HG02970 (cell line): Measurements from ENCODE around the gene C6orf62.
"Not testable (repeated sequence)": the region's sequence is repeated elsewhere in the genome, so short reads cannot be mapped to it uniquely, and the experiment has no call there.

Experiments
- ATAC-seq: cut with Tn5 transposase; IDR thresholded peaks from one replicate; pipeline ENCODE4 v1.9.1; 2021; ENCODE audit warnings: mild to moderate bottlenecking, moderate library complexity, moderate number of reproducible peaks; ENCODE audit not compliant: unreplicated experiment, low FRiP score

C6orf62 gene

GRCh38 chr6:24668997-24669361 is 50.0 kb downstream of the C6orf62 start:
- ATAC-seq: no peak

DNA sequence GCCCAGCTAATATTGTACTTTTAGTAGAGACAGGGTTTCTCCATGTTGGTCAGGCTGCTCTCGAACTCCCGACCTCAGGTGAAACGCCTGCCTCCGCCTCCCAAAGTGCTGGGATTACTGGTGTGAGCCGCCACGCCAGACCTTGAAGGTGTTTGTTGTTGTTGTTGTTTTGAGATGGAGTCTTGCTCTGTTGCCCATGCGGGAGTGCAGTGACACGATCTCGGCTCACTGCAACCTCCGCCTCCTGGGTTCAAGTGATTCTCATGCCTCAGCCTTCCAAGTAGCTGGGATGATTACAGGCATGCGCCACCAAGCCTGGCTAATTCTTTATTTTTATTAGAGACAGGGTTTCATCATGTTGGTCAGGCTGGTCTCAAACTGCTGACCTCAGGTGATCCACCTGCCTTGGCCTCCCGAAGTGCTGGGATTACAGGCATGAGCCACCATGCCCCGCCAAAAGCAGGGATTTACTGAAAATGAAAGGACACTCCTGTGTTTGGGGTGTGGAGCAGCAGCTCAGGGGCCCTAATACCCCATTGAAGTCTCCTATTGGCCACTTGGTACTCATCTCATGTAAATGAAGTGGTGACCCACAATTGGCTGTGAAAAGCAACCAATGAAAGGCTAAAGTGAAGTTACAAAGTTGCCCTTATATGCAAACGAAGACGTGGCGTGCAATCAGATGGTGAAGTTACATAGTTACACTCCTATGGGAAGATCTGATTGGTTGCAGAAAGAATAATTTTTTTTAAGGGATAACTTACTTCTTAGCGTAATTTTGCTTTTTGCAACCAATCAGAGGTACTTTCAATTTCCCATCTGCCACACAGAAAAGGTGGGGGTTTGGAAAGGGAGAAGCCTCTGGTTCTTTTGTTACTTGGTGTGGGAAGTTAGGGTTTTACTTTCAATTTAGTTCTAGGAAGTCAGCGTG is 50.6 kb downstream of the C6orf62 start:
- not testable (repeated sequence) for ATAC-seq

GRCh38 chr6:24667378-24667803 is 51.6 kb downstream of the C6orf62 start:
- no peak for ATAC-seq

- peak; percentile 93 for ATAC-seq
Measured at GRCh38 chr6:24666641-24667377, 52.1 kb downstream of the C6orf62 start, which contains the start of the genes ACOT13 and TDP2. ACOT13 (plus strand) TSS chr6:24667077; CDS start chr6:24667264, 187 bp downstream. TDP2 (minus strand) TSS chr6:24666899; CDS start chr6:24666862, 37 bp downstream.

GRCh38 chr6:24666097-24666640 is 52.8 kb downstream of the C6orf62 start:
- peak; percentile 22 for ATAC-seq

GRCh38 chr6:24664046-24664987 is 54.6 kb downstream of the C6orf62 start:
- no peak for ATAC-seq

DNA sequence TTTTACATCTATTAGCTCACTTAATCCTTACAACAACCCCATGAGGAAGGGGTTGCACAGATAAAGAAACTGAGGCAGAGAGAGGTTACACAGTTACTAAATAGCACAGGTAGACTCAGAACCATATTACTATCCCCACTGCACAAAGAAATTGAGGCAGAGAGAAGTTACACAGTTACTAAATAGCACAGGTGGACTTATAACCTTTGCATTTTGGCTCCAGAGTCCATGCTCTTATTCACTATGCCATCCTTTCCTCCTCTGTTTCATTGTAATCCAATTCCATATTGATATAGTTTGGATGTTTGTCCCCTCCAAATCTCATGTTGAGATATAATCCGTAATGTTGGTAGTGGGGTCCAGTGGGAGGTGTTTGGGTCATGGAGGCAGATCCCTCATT is 55.8 kb downstream of the C6orf62 start:
- no peak for ATAC-seq

GRCh38 chr6:24662236-24662635 is 56.7 kb downstream of the C6orf62 start:
- ATAC-seq: no peak

GRCh38 chr6:24661759-24662158 is 57.2 kb downstream of the C6orf62 start:
- ATAC-seq: not testable (repeated sequence)

DNA sequence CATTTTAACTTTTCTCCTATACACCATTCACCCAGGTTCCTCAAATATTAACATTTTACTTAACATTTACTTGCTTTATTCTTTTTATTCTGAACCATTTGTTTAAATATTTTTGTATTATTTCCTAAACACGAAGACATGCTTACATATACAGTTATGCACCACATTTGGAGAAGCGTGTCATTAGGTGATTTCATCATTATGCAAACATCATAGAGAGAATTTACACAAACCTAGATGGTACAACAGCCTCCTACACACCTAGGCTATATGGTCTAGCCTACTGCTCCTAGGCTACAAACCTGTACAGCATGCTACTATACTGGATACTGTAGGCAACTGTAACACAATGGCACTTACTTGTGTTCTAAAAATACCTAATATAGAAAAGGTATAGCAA is 58.8 kb downstream of the C6orf62 start:
- ATAC-seq: no peak

DNA sequence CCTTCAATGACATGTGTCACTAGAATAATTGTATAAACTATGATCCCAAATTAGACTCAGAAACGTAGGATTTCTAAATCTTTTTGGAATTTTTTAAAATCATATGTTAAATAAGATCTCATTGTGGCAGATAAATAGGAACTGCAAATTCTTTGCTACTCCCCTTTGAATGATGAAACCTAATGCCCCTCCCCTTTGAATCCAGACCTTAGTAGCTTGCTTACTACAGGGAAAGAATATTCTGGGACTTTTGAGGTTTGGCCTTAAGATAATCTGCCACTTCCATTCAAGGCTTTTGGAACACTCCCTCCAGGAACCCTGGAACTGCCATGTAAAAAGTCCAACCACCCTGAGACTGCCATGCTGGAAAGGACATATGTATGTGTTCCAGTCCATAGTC is 59.4 kb downstream of the C6orf62 start:
- no peak for ATAC-seq

DNA sequence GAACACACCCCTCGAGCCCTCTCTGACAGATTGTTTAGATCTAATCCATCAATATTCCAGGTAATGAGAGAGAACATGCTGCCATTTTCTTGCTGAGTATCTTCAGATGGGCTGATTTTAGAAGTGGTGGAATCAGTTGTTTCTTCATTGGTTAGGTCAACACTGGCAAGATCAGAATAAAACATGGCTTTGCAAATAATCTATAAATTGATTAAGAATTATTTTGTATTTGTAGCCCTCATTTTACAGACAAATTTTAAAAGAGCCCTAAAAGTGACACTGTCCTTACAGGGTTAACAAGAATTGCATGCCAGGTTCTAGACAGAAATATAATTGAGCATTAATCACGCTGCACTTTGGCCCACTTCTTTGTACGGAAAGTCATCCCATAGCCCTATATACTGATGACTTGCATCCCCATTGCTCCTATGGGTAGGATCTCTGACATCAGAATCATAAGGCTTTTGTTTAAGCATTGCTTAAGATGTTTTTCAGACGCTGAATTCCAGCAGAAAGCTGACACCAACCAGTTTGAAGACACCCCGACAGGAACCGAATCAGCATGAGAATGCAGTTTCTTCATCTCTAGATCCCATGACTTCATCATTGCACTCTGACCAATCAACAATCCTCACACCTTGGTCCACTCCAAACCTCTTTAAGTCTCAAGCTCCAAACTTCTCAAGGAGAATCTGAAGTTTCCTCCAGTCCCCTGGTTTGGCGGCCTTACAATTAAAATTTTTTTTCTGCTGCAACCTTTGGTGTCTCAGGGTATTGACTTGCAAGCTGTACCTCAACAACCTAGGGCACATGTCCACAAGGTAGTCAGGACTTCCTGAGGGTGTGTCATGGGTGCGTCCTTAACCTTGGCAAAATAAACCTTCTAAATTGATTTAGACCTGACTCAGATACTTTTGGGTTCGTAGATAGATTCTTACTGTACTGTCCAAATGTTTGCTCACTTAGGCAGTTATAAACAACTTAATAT is 60.1 kb downstream of the C6orf62 start:
- ATAC-seq: no peak

DNA sequence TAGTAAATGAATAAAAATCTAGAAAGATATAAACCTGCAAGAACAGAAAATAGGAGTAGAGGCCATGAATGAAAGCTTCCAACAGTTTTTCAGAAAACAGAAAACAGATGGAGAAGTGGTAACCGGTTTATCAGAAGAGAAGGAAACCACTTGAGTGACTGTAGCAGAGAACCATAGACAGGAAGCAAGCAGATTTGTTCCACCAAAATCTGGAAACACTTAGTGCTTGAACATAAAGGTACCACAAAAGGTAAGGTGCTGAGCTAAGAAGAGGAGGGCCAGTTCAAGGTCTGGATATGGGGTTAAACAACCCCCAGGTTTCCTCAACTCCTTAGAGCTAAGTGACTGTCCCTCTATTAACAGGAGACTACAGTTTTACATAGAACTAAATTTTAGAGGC is 63.7 kb downstream of the C6orf62 start:
- ATAC-seq: no peak
